ENCODE results near the gene MDFI.

DNA sequence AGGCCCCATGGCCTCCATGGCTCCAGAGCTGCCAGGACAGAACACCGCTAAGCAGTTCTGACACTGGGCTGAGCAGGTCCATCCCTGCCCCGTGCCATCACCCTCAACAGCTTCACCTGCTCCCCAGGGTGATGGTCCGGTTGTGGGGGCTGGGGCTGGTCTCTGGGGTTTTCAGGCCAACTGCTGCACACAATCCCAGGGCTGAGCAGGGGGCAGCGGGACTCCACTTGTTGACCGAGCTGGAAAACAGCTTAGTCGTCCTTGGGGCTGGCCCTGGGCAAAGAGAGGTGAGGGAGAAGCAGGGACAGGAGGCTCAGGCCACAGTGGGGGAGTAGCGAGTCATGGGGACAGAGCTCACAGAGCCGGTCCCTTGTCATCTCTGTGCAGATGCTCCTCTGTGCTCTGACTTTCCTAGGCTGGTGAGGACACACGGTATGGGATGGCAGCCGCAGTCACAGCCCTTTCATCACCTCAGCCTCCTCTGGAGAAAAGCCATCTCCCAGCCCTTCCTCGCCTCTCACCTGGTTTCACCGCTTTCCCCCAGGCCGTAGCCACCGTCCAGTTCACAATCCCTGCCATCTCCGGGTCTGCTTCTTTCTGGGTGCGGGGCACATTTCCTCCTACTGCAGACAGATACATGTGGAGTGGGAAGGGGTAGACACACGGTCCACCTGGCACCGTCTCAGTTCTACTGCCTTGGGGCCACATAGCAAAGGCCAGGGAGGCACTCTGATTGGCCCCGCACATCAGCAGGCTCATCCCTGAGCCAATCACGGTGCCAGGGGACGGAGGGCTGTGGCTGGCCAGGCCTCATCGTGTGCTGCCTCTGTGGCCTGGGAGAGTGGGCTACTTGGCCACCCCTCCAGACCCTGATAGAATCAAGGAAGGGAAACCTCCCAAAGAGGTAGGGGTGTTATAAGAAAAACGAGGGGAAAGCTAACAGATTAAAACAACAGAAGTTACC lies 19.1 kb downstream of the MDFI start:
- TF ChIP-seq EZH2 (IDR thresholded peaks at IDR 0.05) (no peak), POLR2AphosphoS5 (IDR thresholded peaks at IDR 0.05; ENCODE audit: borderline replicate concordance, low read depth, low read length) (no peak), FOXP2 (optimal IDR thresholded peaks at IDR 0.05; ENCODE audit: control extremely low read depth, extremely low read length, insufficient read depth) (no peak)
